GM21360 (cell line): ENCODE data around the gene HS6ST1.
A peak's percentile ranks its signal among the peaks of the same experiment; 100 is the strongest.
"Not testable (repeated sequence)": the region's sequence is repeated elsewhere in the genome, so short reads cannot be mapped to it uniquely, and the experiment has no call there.

Source experiments
- ATAC-seq: cut with Tn5 transposase; IDR thresholded peaks from one replicate; pipeline ENCODE4 v1.9.1; 2021; ENCODE audit warnings: mild to moderate bottlenecking, moderate library complexity; ENCODE audit not compliant: unreplicated experiment

The HS6ST1 gene

GRCh38 chr2:128322715-128323554 lies 4.3 kb upstream of the HS6ST1 start:
- ATAC-seq, result no peak

- ATAC-seq, result peak; percentile 48
Measured at GRCh38 chr2:128321784-128322714, 3.4 kb upstream of the HS6ST1 start.

GRCh38 chr2:128320906-128321771 lies 2.5 kb upstream of the HS6ST1 start:
- ATAC-seq, result no peak

- no peak for ATAC-seq
Measured at GRCh38 chr2:128320192-128320905, 1.7 kb upstream of the HS6ST1 start.

- no peak for ATAC-seq
Measured at GRCh38 chr2:128319631-128320191, 1.0 kb upstream of the HS6ST1 start.

- not testable (repeated sequence) for ATAC-seq
Measured at GRCh38 chr2:128318245-128318644, 423 bp downstream of the HS6ST1 start.

GRCh38 chr2:128317899-128318225 lies 806 bp downstream of the HS6ST1 start:
- ATAC-seq, result not testable (repeated sequence)

- peak; percentile 40 for ATAC-seq
Measured at GRCh38 chr2:128317181-128317898, 1.3 kb downstream of the HS6ST1 start.

- ATAC-seq, result no peak
Measured at GRCh38 chr2:128316777-128317180, 1.9 kb downstream of the HS6ST1 start.

- no peak for ATAC-seq
Measured at GRCh38 chr2:128315829-128316776, 2.6 kb downstream of the HS6ST1 start.

- no peak for ATAC-seq
Measured at GRCh38 chr2:128315122-128315828, 3.4 kb downstream of the HS6ST1 start.

GRCh38 chr2:128314348-128315121 lies 4.1 kb downstream of the HS6ST1 start:
- ATAC-seq, result no peak

- no peak for ATAC-seq
Measured at GRCh38 chr2:128313931-128314347, 4.7 kb downstream of the HS6ST1 start.

GRCh38 chr2:128313091-128313836 lies 5.4 kb downstream of the HS6ST1 start:
- ATAC-seq, result no peak

GRCh38 chr2:128312411-128312810 lies 6.3 kb downstream of the HS6ST1 start:
- ATAC-seq, result no peak

- no peak for ATAC-seq
Measured at GRCh38 chr2:128311755-128312341, 6.8 kb downstream of the HS6ST1 start.
